ENCODE results near the gene GLOD5.
"Not testable (repeated sequence)": the region's sequence is repeated elsewhere in the genome, so short reads cannot be mapped to it uniquely, and the experiment has no call there.

GLOD5 gene

GRCh38 chrX:48794911-48795515 is 33.5 kb downstream of the GLOD5 start:
- DNase-seq, result no peak

- no peak for DNase-seq
Measured at GRCh38 chrX:48798318-48798717, 36.8 kb downstream of the GLOD5 start.

- DNase-seq, result no peak
Measured at GRCh38 chrX:48800574-48801279, 39.2 kb downstream of the GLOD5 start.

- DNase-seq, result peak; percentile 88
Measured at GRCh38 chrX:48801280-48802088, 39.9 kb downstream of the GLOD5 start, which contains the start of gene HDAC6. Gene HDAC6 (plus strand): TSS chrX:48802067. CDS start chrX:48802693, 626 bp downstream.

- DNase-seq, result no peak
Measured at GRCh38 chrX:48802089-48802904, 40.8 kb downstream of the GLOD5 start.

GRCh38 chrX:48802905-48803200 is 41.3 kb downstream of the GLOD5 start:
- DNase-seq, result no peak

- no peak for DNase-seq
Measured at GRCh38 chrX:48806081-48806480, 44.5 kb downstream of the GLOD5 start.

- no peak for DNase-seq
Measured at GRCh38 chrX:48813644-48814043, 52.1 kb downstream of the GLOD5 start.

GRCh38 chrX:48814722-48815121 is 53.2 kb downstream of the GLOD5 start:
- DNase-seq, result no peak

- no peak for DNase-seq
Measured at GRCh38 chrX:48815266-48815665, 53.7 kb downstream of the GLOD5 start.

GRCh38 chrX:48816014-48816810 is 54.7 kb downstream of the GLOD5 start:
- DNase-seq, result no peak

GRCh38 chrX:48818098-48818497 is 56.6 kb downstream of the GLOD5 start:
- DNase-seq, result no peak

GRCh38 chrX:48818866-48819265 is 57.3 kb downstream of the GLOD5 start:
- DNase-seq, result no peak

- DNase-seq, result not testable (repeated sequence)
Measured at GRCh38 chrX:48819394-48819793, 57.8 kb downstream of the GLOD5 start.

GRCh38 chrX:48823053-48823452 is 61.5 kb downstream of the GLOD5 start:
- DNase-seq, result no peak
